Testis (tissue), 3 donors: ENCODE data around the gene REC114. TPM values are rescaled to one million over a fixed set of nuclear protein-coding genes. Genes with fewer than 3 reads are reported as not detected.

Source experiments
- DNase-seq: peaks from one replicate; pipeline ENCODE4 v3.0.0-alpha.2; 2019
- H3K27ac ChIP-seq, 2 donors: fragments of 200-600 bp; sonication (generic); one replicate each; pipeline ENCODE4 v1.5.1; 2019
- H3K27me3 ChIP-seq: fragments of 200-600 bp; sonication (generic); one replicate; pipeline ENCODE4 v1.5.1; 2019
- H3K36me3 ChIP-seq: fragments of 200-600 bp; sonication (generic); one replicate; pipeline ENCODE4 v1.5.1; 2017; ENCODE audit warnings: low read depth; ENCODE audit errors: missing control alignments
- H3K4me1 ChIP-seq: fragments of 200-600 bp; sonication (generic); one replicate; pipeline ENCODE4 v1.5.1; 2019
- H3K4me3 ChIP-seq, 2 donors: fragments of 200-600 bp; sonication (generic); one replicate each; pipeline ENCODE4 v1.5.1; 2017 to 2019
- H3K9me3 ChIP-seq: fragments of 200-600 bp; sonication (generic); one replicate; pipeline ENCODE4 v1.5.1; 2017
- CTCF ChIP-seq, 3 experiments: fragments of 450-650 bp in 2 of 3; fragments of 200-600 bp in 1 of 3; sonication (generic) in 1 of 3; IDR thresholded peaks; one replicate each; pipeline ENCODE4 v1.5.1; 2016 to 2019; ENCODE audit warnings: antibody characterized with exemption in 3 of 3, mild to moderate bottlenecking in 2 of 3, moderate library complexity in 1 of 3
- POLR2A ChIP-seq: fragments of 450-650 bp; IDR thresholded peaks from one replicate; pipeline ENCODE4 v1.6.1; 2017; ENCODE audit warnings: antibody characterized with exemption, mild to moderate bottlenecking, moderate library complexity
- WGBS, 2 donors: methylation state at CpG; one replicate each; pipeline ENCODE4 v1.1.5; 2018; 5-methylcytosine and 5-hydroxymethylcytosine counted together
- intact Hi-C: fragments of 100-400 bp; cut with DNase I; formaldehyde crosslinking; loops from one replicate; pipeline ENCODE4 v1.15.1; 2023; ENCODE audit warnings: low total_unique reads
- polyA plus RNA-seq: library from polyadenylated mRNA; stranded (reverse); fragments of 350-450 nt; fragmentation: Illumina TruSeq; extraction: RNeasy Lipid Tissue Mini Kit (QIAGEN cat#74804); gene quantifications from one replicate; pipeline ENCODE4 v1.2.3, GENCODE V29; 2014; ENCODE audit warnings: low read depth, low replicate concordance; ENCODE audit not compliant: insufficient read depth
- total RNA-seq, 2 donors: library from RNA; depleted of rRNA; stranded (reverse); fragments of >200 nt; gene quantifications; one replicate each; pipeline ENCODE4 v1.2.3, GENCODE V29; 2016

REC114 gene
- total and polyA plus RNA-seq, 3 donors from 2014 or later: 28.7 to 102 (median 28.8) TPM

- Histone ChIP-seq H3K27me3 (no peaks in the 10 kb centered on the region), H3K4me1 (no peaks in the 10 kb centered on the region), H3K27ac (no peak overlapping the region), H3K9me3 (no peaks in the 10 kb centered on the region), H3K4me3 (no peak overlapping the region), H3K36me3 (no peaks in the 10 kb centered on the region)
- intact Hi-C loops: no loop called here
- DNase-seq: no peak
- TF ChIP-seq CTCF (IDR thresholded peaks at IDR 0.05): no peak
- WGBS, 2 donors: 82 to 86% methylated on average over 7 of the region's 7 CpGs
Observed at GRCh38 chr15:73570355-73571032, 127.5 kb downstream of the REC114 start.

- DNase-seq: no peak
- intact Hi-C loops: no loop called here
- H3K9me3 ChIP-seq: no peaks in the 10 kb centered on the region
- H3K36me3 ChIP-seq: no peaks in the 10 kb centered on the region
- no peaks in the 10 kb centered on the region for H3K27me3 ChIP-seq
- no peak overlapping the region for H3K4me3 ChIP-seq
- no peak overlapping the region for H3K27ac ChIP-seq
- 78 to 86% methylated on average over 5 of the region's 5 CpGs for WGBS, 2 donors
- TF ChIP-seq CTCF (IDR thresholded peaks at IDR 0.05) (no peak), POLR2A (no peak)
- H3K4me1 ChIP-seq: no peaks in the 10 kb centered on the region
Observed at GRCh38 chr15:73571346-73571745, 128.4 kb downstream of the REC114 start.

- Histone ChIP-seq H3K4me3 (no peak overlapping the region), H3K27ac (no peak overlapping the region), H3K36me3 (no peaks in the 10 kb centered on the region), H3K9me3 (no peaks in the 10 kb centered on the region), H3K4me1 (no peaks in the 10 kb centered on the region), H3K27me3 (no peaks in the 10 kb centered on the region)
- 73 to 83% methylated on average over 5 of the region's 5 CpGs for WGBS, 2 donors
- intact Hi-C loops: no loop called here
- no peak for DNase-seq
- TF ChIP-seq POLR2A (no peak), CTCF (IDR thresholded peaks at IDR 0.05) (no peak)
Observed at GRCh38 chr15:73572296-73572695, 129.3 kb downstream of the REC114 start.

GRCh38 chr15:73573037-73573436 is 130.1 kb downstream of the REC114 start:
- no peaks in the 10 kb centered on the region for H3K4me1 ChIP-seq
- H3K27ac ChIP-seq: no peak overlapping the region
- intact Hi-C loops: no loop called here
- no peak for TF ChIP-seq POLR2A
- TF ChIP-seq CTCF (IDR thresholded peaks at IDR 0.05): no peak
- WGBS, 2 donors: 79 to 89% methylated on average over 1 of the region's 1 CpG
- H3K9me3 ChIP-seq: no peaks in the 10 kb centered on the region
- H3K36me3 ChIP-seq: no peaks in the 10 kb centered on the region
- no peak for DNase-seq
- no peaks in the 10 kb centered on the region for H3K27me3 ChIP-seq
- H3K4me3 ChIP-seq: no peak overlapping the region

- no peak overlapping the region for H3K4me3 ChIP-seq
- intact Hi-C loops: no loop called here
- H3K4me1 ChIP-seq: no peaks in the 10 kb centered on the region
- no peaks in the 10 kb centered on the region for H3K27me3 ChIP-seq
- no peak for DNase-seq
- no peaks in the 10 kb centered on the region for H3K36me3 ChIP-seq
- H3K27ac ChIP-seq: no peak overlapping the region
- no peak for TF ChIP-seq CTCF (IDR thresholded peaks at IDR 0.05)
- no peak for TF ChIP-seq POLR2A
- no peaks in the 10 kb centered on the region for H3K9me3 ChIP-seq
- 81 to 92% methylated on average over 9 of the region's 9 CpGs for WGBS, 2 donors
Observed at GRCh38 chr15:73573572-73573971, 130.6 kb downstream of the REC114 start.
